GM23248 (cell line): ENCODE results near the gene ASIC1. TPM values are rescaled to one million over a fixed set of nuclear protein-coding genes. Genes with fewer than 3 reads are reported as not detected.
"Not testable (repeated sequence)": the region's sequence is repeated elsewhere in the genome, so short reads cannot be mapped to it uniquely, and the experiment has no call there.

Experiments
- DNase-seq: peaks from one replicate; pipeline ENCODE4 v3.0.0-alpha.2; 2015
- H2AFZ ChIP-seq: fragments of 200-600 bp; sonication (generic); 2 replicates; pipeline ENCODE4 v1.6.1; 2016; ENCODE audit warnings: antibody characterized with exemption
- H3F3A ChIP-seq: fragments of 200-600 bp; sonication (generic); 2 replicates; pipeline ENCODE4 v1.6.1; 2016; ENCODE audit warnings: mild to moderate bottlenecking, antibody characterized with exemption, mixed run types; ENCODE audit not compliant: insufficient read depth
- H3K27ac ChIP-seq: fragments of 200-600 bp; sonication (generic); 2 replicates; pipeline ENCODE4 v1.5.1; 2016; ENCODE audit warnings: mild to moderate bottlenecking
- H3K27me3 ChIP-seq: fragments of 200-600 bp; sonication (generic); replicated peaks from 2 replicates; pipeline ENCODE4 v1.6.1; 2016; ENCODE audit warnings: mild to moderate bottlenecking; ENCODE audit not compliant: insufficient read depth
- H3K36me3 ChIP-seq: fragments of 200-600 bp; sonication (generic); 2 replicates; pipeline ENCODE4 v1.6.1; 2016; ENCODE audit warnings: low read depth, mild to moderate bottlenecking
- H3K4me1 ChIP-seq: fragments of 200-600 bp; sonication (generic); 2 replicates; pipeline ENCODE4 v1.6.1; 2016; ENCODE audit warnings: mild to moderate bottlenecking; ENCODE audit not compliant: insufficient read depth
- H3K4me2 ChIP-seq: fragments of 200-600 bp; sonication (generic); one replicate; pipeline ENCODE4 v1.6.1; 2016; ENCODE audit warnings: mild to moderate bottlenecking; ENCODE audit not compliant: unreplicated experiment
- H3K4me3 ChIP-seq: fragments of 200-600 bp; sonication (generic); 2 replicates; pipeline ENCODE4 v1.5.1; 2016; ENCODE audit warnings: mild to moderate bottlenecking
- H3K79me2 ChIP-seq: fragments of 200-600 bp; sonication (generic); 2 replicates; pipeline ENCODE4 v1.6.1; 2016; ENCODE audit warnings: mild to moderate bottlenecking; ENCODE audit not compliant: insufficient read depth
- H3K9ac ChIP-seq: fragments of 200-600 bp; sonication (generic); 2 replicates; pipeline ENCODE4 v1.6.1; 2016; ENCODE audit warnings: mild to moderate bottlenecking
- H3K9me2 ChIP-seq: fragments of 200-600 bp; sonication (generic); 2 replicates; pipeline ENCODE4 v1.6.1; 2016; ENCODE audit warnings: mixed run types, mild to moderate bottlenecking, moderate library complexity; ENCODE audit not compliant: insufficient read depth
- H3K9me3 ChIP-seq: fragments of 200-600 bp; sonication (generic); one replicate; pipeline ENCODE4 v1.6.1; 2017; ENCODE audit warnings: low read depth
- H4K20me1 ChIP-seq: fragments of 200-600 bp; sonication (generic); 2 replicates; pipeline ENCODE4 v1.6.0; 2016; ENCODE audit not compliant: insufficient read depth
- EZH2 ChIP-seq: fragments of 200-600 bp; sonication (generic); IDR thresholded peaks from 2 replicates; pipeline ENCODE4 v1.6.1; 2018; ENCODE audit warnings: antibody characterized with exemption, mild to moderate bottlenecking; ENCODE audit not compliant: insufficient read depth, poor library complexity, severe bottlenecking
- EZH2phosphoT487 ChIP-seq: fragments of 200-600 bp; sonication (generic); IDR thresholded peaks from 2 replicates; pipeline ENCODE4 v1.6.1; 2018; ENCODE audit warnings: antibody characterized with exemption, moderate library complexity, mild to moderate bottlenecking, low read depth; ENCODE audit not compliant: insufficient read depth
- WGBS, 2 experiments: methylation state at CpG; one replicate each; pipeline ENCODE4 v1.1.6; 2015 to 2017; ENCODE audit warnings: low lambda C conversion rate in 2 of 2, low coverage in 1 of 2; ENCODE audit errors: missing lambda C conversion rate in 2 of 2; 5-methylcytosine and 5-hydroxymethylcytosine counted together
- in situ Hi-C: fragments of 300-500 bp; cut with MboI; formaldehyde crosslinking; loops from 2 replicates; pipeline ENCODE4 v1.15.0; 2020
- polyA plus RNA-seq: library from polyadenylated mRNA; unstranded; fragments of >200 nt; fragmentation: Nextera tagmentation; extraction: Ambion mirVana; gene quantifications from 2 replicates; pipeline ENCODE4 v1.2.1, GENCODE V29; 2016
- total RNA-seq: library from RNA; depleted of rRNA; stranded (reverse); fragments of >200 nt; shearing (Covaris generic); gene quantifications from 2 replicates; pipeline ENCODE4 v1.2.3, GENCODE V29; 2014

ASIC1 gene
- total and polyA plus RNA-seq, 2 experiments from 2014 or later: 1.4 to 1.9 TPM

DNA sequence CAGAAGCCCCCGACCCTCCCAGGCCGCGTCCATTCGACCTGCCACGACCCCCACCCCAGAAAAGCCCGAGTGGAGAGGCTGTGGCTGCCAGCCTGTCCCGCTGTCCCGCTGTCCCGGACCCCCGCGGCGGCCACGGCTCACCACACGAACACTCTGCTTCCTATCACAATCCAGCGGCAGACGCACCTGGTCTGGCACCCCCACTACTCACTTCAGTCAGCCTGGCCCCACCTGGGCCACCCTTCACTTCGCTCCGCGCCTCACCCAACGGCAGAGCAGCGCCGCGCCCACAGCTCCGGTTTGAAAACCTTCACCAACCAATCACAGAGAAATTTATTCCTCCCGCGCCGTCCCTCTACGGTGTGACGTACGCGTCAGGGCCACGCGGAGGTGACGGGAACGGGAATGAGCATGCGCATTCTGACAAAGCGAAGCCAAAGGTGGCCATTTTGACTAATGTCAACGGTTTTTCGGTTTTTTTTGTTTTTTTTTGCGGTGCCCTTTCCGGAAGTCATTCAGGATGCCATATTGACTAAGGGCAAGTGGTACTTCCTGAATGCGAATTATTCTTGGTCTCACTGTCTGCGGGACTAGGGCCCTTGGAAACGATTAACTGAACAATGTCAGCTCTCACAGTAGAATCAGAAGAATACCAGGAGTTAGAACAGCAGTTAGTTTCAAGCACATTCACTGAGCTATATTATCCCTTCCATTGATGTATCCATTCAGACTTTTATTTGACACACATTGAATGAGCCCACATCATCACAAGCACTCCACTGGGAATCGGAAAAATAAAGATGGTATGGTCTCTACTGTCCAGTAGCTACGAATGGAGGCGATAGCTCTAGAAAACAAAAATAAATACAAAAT, 32.0 kb upstream of the ASIC1 start, which contains the start of gene RACGAP1:
Gene RACGAP1, minus strand, starts transcription at position 308 of the 873 bp plus-strand sequence. CDS start 8,779 bp downstream, outside the sequence.
- Histone ChIP-seq H3K9me2 (no peaks in the 10 kb centered on the region), H3K36me3 (no peaks in the 10 kb centered on the region), H3K9ac (peak within 1 kb of the TSS; percentile 88), H3K27me3 (no peaks in the 10 kb centered on the region), H2AFZ (peak within 1 kb of the TSS; percentile 99), H3K79me2 (peaks cover 49% of the 10 kb centered on the region), H3K4me3 (peak within 1 kb of the TSS; percentile 86), H3K4me2 (peak within 1 kb of the TSS; percentile 95), H4K20me1 (no peaks in the 10 kb centered on the region), H3F3A (no peaks in the 10 kb centered on the region), H3K27ac (peak within 1 kb of the TSS; percentile 57), H3K9me3 (no peaks in the 10 kb centered on the region), H3K4me1 (peaks cover 8% of the 10 kb centered on the region; the same call in 1 of the 2 replicates)
- TF ChIP-seq EZH2phosphoT487: no peak
- TF ChIP-seq EZH2: no peak
- peak; percentile 99 for DNase-seq
- in situ Hi-C loops: no loop called here
- WGBS, 2 experiments: 4 to 6% methylated on average over 35 to 47 of the region's 47 CpGs

DNA sequence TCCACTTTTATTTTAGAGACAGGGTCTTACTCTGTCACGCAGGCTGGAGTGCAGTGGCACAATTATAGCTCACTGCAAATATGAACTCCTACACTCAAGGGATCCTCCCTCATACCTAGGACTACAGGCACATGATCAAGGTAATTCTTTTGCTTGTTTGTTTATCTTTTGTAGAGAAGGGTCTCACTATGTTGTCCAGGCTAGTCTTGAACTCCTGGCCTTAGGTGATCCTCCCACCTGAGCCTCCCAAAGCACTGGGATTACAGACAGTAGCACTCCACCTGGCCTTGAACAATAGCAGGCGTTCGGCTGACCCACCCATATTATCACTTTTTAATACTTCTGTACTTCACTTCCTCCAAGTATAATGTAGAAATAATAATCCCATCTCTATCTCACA, 30.7 kb upstream of the ASIC1 start:
- Histone ChIP-seq H3K4me3 (no peak overlapping the region), H3K4me1 (no peaks in the 10 kb centered on the region; the same call in 1 of the 2 replicates), H3K4me2 (no peak overlapping the region), H3K9ac (no peak overlapping the region), H2AFZ (0 out of 2 replicates have a peak overlapping the region, but pooled peaks have one; percentile 99), H3K27ac (no peak overlapping the region), H3K79me2 (peaks cover 36% of the 10 kb centered on the region), H3K36me3 (no peaks in the 10 kb centered on the region), H3K9me2 (no peaks in the 10 kb centered on the region), H3K9me3 (no peaks in the 10 kb centered on the region), H4K20me1 (no peaks in the 10 kb centered on the region), H3K27me3 (no peaks in the 10 kb centered on the region), H3F3A (no peaks in the 10 kb centered on the region)
- 95 to 96% methylated on average over 3 of the region's 3 CpGs for WGBS, 2 experiments
- in situ Hi-C loops: no loop called here
- TF ChIP-seq EZH2phosphoT487 (no peak), EZH2 (no peak)
- no peak for DNase-seq

DNA sequence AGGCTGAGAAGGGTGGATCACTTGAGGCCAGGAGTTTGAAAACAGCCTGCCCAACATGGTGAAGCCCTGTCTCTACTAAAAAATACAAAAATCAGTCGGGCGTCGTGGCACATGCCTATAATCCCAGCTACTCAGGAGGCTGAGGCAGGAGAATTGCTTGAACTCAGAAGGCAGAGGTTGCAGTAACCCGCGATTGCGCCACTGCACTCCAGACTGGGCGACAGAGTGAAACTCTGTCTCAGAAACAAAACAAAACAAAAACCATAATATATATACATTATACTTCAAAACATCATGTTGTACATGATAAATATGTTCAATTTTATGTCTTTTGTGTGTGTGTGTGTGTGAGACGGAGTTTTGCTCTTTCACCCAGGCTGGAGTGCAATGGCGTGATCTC, 26.9 kb upstream of the ASIC1 start:
- H3K4me2 ChIP-seq, H3K4me3 ChIP-seq, H4K20me1 ChIP-seq, H2AFZ ChIP-seq, H3K4me1 ChIP-seq, H3K27ac ChIP-seq, H3F3A ChIP-seq, DNase-seq, H3K9me3 ChIP-seq, H3K36me3 ChIP-seq, in situ Hi-C loops, H3K79me2 ChIP-seq, H3K9ac ChIP-seq, H3K9me2 ChIP-seq, H3K27me3 ChIP-seq: not testable (repeated sequence)
- WGBS, 2 experiments: 60 to 70% methylated on average over 9 of the region's 9 CpGs

GRCh38 chr12:50032515-50032853, 24.9 kb upstream of the ASIC1 start:
- no peak for DNase-seq
- peak overlapping the region; percentile 79 for H2AFZ ChIP-seq
- 22 to 26% methylated on average over 16 to 21 of the region's 21 CpGs for WGBS, 2 experiments
- H3K79me2 ChIP-seq: no peaks in the 10 kb centered on the region
- TF ChIP-seq EZH2phosphoT487 (no peak), EZH2 (no peak)
- peak overlapping the region; percentile 23 for H3K4me2 ChIP-seq
- no peaks in the 10 kb centered on the region for H4K20me1 ChIP-seq
- no peaks in the 10 kb centered on the region for H3K9me2 ChIP-seq
- peak overlapping the region; percentile 38; the same call in 1 of the 2 replicates for H3K4me3 ChIP-seq
- no peaks in the 10 kb centered on the region for H3K27me3 ChIP-seq
- no peaks in the 10 kb centered on the region for H3F3A ChIP-seq
- H3K9ac ChIP-seq: no peak overlapping the region
- H3K4me1 ChIP-seq: no peaks in the 10 kb centered on the region
- in situ Hi-C loops: no loop called here
- H3K36me3 ChIP-seq: no peaks in the 10 kb centered on the region
- H3K9me3 ChIP-seq: no peaks in the 10 kb centered on the region
- no peak overlapping the region for H3K27ac ChIP-seq
